BE2C (cell line): ENCODE data around the gene OR5AR1. TPM values are rescaled to one million over a fixed set of nuclear protein-coding genes. Genes with fewer than 3 reads are reported as not detected.
A peak's percentile ranks its signal among the peaks of the same experiment; 100 is the strongest.

ENCODE experiments used
- DNase-seq: peaks from one replicate; pipeline ENCODE4 v3.0.0-alpha.2; 2020
- H3K27me3 ChIP-seq: fragments of 250-450 bp; sonication (Bioruptor Pico); 2 replicates; pipeline ENCODE4 v1.5.1; 2020; ENCODE audit warnings: mild to moderate bottlenecking
- H3K36me3 ChIP-seq: fragments of 250-450 bp; sonication (Bioruptor Pico); 2 replicates; pipeline ENCODE4 v1.5.1; 2020; ENCODE audit warnings: mild to moderate bottlenecking
- H3K4me1 ChIP-seq: fragments of 250-450 bp; sonication (Bioruptor Pico); 2 replicates; pipeline ENCODE4 v1.5.1; 2020
- H3K4me3 ChIP-seq: 2 replicates; pipeline ENCODE4 v1.5.1; 2011; ENCODE audit warnings: low read depth, low read length
- H3K9me3 ChIP-seq: fragments of 250-450 bp; sonication (Bioruptor Pico); 2 replicates; pipeline ENCODE4 v1.5.1; 2020
- polyA plus RNA-seq: library from polyadenylated mRNA; unstranded; fragments of >200 nt; gene quantifications from one replicate; pipeline ENCODE4 v1.2.1, GENCODE V29; 2012; ENCODE audit warnings: low read depth, missing spikeins; ENCODE audit not compliant: insufficient read length, insufficient read depth
- TF ChIP-seq, protein P1 (sequence below): IDR thresholded peaks from 2 replicates; pipeline ENCODE4 v1.5.1; 2012; ENCODE audit warnings: mild to moderate bottlenecking, low read depth, low read length

Gene OR5AR1
- polyA plus RNA-seq: not detected

DNA sequence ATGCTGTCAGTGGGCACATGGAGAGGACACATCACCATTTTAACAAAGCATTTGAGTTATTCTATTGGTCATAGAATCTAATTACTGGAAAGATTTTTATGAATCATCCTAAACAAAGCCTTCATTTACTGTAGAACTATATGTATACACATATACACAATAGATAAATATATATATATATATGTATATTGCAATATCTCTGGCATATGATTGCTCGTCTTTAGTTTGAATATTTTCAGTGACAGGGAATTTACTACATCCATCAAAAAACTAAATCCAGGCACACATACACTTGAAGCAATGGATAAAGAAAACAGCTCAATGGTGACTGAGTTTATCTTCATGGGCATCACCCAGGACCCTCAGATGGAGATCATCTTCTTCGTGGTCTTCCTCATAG is at the start of gene OR5AR1:
OR5AR1 (plus strand) TSS at position 301 of the 400 bp plus-strand sequence; CDS start at position 301, 0 bp downstream.
- DNase-seq: no peak
- TF ChIP-seq, protein P1, sequence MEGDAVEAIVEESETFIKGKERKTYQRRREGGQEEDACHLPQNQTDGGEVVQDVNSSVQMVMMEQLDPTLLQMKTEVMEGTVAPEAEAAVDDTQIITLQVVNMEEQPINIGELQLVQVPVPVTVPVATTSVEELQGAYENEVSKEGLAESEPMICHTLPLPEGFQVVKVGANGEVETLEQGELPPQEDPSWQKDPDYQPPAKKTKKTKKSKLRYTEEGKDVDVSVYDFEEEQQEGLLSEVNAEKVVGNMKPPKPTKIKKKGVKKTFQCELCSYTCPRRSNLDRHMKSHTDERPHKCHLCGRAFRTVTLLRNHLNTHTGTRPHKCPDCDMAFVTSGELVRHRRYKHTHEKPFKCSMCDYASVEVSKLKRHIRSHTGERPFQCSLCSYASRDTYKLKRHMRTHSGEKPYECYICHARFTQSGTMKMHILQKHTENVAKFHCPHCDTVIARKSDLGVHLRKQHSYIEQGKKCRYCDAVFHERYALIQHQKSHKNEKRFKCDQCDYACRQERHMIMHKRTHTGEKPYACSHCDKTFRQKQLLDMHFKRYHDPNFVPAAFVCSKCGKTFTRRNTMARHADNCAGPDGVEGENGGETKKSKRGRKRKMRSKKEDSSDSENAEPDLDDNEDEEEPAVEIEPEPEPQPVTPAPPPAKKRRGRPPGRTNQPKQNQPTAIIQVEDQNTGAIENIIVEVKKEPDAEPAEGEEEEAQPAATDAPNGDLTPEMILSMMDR: no peak
- H3K4me1 ChIP-seq: no peaks in the 10 kb centered on the region
- H3K36me3 ChIP-seq: no peaks in the 10 kb centered on the region
- H3K9me3 ChIP-seq: no peaks in the 10 kb centered on the region
- H3K4me3 ChIP-seq: no peak within 1 kb of the TSS
- H3K27me3 ChIP-seq: no peaks in the 10 kb centered on the region

DNA sequence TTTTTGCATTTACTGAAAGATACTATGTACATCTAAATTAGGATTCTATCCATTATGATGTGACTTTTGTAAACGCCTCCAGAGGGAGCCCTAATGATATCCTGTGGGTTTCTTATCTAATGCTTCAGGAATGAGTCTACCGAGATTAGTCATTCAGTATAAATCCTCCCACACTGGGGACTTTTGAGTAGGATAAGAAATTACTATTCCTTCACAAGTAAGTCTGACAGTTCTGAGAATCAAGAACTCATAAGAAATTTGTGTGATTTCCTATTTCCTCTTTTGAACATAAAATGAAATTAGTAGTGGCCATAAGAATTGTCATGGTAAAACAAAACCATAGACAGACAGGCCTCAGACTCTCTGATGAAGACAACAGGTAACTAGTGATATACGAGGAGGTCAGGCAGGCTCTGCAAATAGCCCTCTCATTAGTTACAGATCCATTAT is 38.8 kb upstream of the OR5AR1 start:
- TF ChIP-seq, protein P1: peak; percentile 37
- H3K4me3 ChIP-seq: no peak overlapping the region
- no peaks in the 10 kb centered on the region for H3K9me3 ChIP-seq
- H3K4me1 ChIP-seq: no peaks in the 10 kb centered on the region
- DNase-seq: peak; percentile 3
- no peaks in the 10 kb centered on the region for H3K27me3 ChIP-seq
- H3K36me3 ChIP-seq: no peaks in the 10 kb centered on the region

DNA sequence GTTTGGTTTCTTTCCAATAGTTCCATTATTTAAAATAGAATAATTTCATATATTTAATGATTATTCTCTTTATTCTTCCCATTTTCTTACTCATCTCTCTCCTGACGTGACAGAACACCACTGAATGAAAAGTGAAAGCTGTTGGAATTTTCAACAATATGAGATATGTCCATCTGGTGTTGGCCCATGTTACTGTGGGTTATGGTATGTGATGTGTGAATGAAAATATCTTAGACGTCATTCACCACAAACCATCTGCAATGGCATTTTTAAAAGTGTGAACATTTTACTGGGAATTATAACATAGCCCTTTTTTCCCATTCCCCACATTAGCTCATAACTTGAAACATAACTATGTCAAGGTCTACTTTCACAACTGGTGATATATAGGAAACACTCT is 37.5 kb upstream of the OR5AR1 start:
- Histone ChIP-seq H3K9me3 (no peaks in the 10 kb centered on the region), H3K4me1 (no peaks in the 10 kb centered on the region), H3K4me3 (no peak overlapping the region), H3K27me3 (no peaks in the 10 kb centered on the region), H3K36me3 (no peaks in the 10 kb centered on the region)
- TF ChIP-seq, protein P1: no peak
- no peak for DNase-seq

DNA sequence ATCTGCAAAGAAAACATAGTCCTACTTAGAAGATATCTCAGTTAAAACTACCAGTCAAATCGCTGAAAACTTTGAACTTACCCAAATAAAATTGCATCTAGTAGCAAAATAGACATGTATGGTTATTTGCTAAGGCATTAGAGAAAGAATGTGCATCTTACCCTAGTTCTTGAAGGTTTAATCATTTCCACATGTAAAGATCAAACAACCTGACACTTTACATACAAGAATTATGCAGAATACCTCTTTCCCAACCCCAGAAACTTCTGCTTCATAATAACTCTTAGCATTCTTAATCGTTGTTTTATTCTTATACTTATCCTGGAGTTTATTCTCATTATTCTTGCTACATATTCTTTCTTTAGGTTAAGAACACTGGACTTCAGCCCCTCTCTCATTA is 31.2 kb upstream of the OR5AR1 start:
- Histone ChIP-seq H3K27me3 (no peaks in the 10 kb centered on the region), H3K9me3 (no peaks in the 10 kb centered on the region), H3K36me3 (no peaks in the 10 kb centered on the region), H3K4me3 (no peak overlapping the region), H3K4me1 (no peaks in the 10 kb centered on the region)
- no peak for DNase-seq
- TF ChIP-seq, protein P1: no peak

DNA sequence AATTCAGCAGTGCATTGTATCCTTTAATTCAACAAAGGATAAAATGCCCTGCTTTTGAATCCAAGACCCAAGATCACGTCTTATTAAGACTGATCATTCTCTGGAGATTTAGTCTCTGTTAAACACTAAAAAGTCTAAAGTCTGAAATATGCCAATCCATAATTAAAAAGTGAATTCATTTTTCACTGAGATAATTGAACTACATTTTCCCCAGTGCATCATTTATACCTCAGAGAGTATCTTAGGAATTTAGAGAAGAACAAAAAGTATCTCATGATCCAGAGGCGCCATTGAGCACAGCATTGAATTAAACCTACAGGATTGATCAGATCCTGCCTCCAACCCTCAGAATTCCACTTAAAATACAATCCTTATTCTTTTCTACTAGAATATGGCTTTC is 26.6 kb upstream of the OR5AR1 start:
- TF ChIP-seq, protein P1: no peak
- Histone ChIP-seq H3K4me3 (no peak overlapping the region), H3K9me3 (no peaks in the 10 kb centered on the region), H3K4me1 (no peaks in the 10 kb centered on the region), H3K36me3 (no peaks in the 10 kb centered on the region), H3K27me3 (no peaks in the 10 kb centered on the region)
- no peak for DNase-seq

DNA sequence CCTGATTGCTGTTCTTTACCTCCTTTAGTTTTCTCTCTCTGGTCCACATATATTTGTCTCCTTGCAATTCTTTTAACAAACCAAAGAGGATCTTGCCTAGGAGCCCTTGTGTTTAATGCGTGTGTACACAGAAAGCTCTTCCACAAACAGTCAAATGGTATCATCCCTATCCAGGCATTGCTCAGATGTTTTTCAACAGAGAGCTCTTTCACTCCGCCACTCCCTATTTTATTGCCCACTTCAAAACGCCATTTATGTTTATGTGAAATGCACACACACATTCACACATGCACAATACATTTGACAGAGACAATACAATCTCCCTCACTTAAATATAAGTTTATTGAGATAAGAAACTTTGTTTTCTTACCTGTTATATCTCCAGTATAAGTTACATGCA is 26.0 kb upstream of the OR5AR1 start:
- H3K9me3 ChIP-seq: no peaks in the 10 kb centered on the region
- no peaks in the 10 kb centered on the region for H3K36me3 ChIP-seq
- TF ChIP-seq, protein P1: no peak
- no peak for DNase-seq
- no peaks in the 10 kb centered on the region for H3K4me1 ChIP-seq
- no peaks in the 10 kb centered on the region for H3K27me3 ChIP-seq
- no peak overlapping the region for H3K4me3 ChIP-seq
